NCI-H2196 treated with DMSO at 0.1 percent for 48 hours (cell line): Measurements from ENCODE around the gene DIAPH2.
"Not testable (repeated sequence)": the region's sequence is repeated elsewhere in the genome, so short reads cannot be mapped to it uniquely, and the experiment has no call there.

ENCODE experiments used
- DNase-seq: peaks from one replicate; lab custom pipeline; 2025; ENCODE audit not compliant: unreplicated experiment; lab: John Stamatoyannopoulos, UW

DIAPH2 gene

DNA sequence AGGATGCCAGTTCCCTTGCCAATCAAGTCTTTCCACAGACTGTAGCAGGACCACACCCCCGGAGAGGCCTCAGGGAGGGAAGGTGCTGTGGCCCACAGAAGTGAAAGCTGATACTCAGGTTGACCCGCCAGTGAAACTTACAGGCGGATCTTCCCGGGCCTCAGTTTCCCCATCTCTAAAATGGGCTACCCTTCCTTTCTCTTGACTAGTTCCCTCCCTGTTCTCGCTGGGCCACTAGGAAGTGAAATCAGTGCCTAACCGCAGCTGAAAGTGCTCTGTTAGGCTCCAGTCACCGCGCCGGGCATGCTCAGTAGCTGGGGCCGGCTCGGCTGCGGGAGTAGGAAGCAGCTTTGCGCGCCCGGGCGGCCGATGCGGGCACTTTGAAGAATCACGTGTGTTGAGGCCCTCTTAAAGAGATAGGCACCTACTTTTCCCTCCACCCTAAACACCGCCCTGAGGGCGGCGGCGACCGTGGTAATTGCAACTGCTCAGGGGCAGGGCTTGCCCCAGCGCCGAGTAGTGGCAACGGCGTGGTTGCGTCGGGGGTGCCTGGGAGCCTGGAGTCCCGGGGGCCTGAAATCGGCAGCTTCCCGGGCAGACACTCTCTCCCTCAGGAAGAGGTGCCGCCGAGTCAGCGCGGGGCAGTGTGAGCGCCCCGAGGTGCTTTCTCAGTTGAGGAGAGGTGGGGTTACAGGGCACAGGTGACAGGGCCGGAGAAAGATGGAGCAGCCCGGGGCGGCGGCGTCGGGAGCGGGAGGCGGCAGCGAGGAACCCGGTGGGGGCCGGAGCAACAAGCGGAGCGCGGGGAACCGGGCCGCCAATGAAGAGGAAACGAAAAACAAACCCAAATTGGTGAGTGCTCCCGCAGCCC lies at the start of gene DIAPH2:
TSS of gene DIAPH2 (plus strand) at position 504 of the 871 bp plus-strand sequence.
- DNase-seq, result no peak

DNA sequence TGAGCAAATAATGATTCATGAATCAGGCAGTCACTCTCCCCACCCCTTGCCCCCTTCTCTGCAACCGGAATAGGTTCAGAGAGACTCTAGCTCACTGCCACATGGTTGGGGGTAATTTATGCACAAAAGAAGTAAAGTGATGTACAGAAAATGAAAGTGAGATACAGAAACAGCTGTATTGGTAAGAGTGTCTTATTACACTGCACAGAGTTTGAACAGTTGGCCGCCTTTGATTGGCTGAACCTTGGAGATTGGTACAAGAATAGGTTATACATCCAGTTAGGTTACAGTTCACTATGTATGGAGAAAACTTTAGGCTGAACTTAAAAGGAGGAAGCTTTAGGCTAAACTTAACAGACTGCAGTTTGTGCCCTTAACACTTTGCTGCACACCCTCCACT lies 34.6 kb upstream of the DIAPH2 start:
- DNase-seq, result no peak

DNA sequence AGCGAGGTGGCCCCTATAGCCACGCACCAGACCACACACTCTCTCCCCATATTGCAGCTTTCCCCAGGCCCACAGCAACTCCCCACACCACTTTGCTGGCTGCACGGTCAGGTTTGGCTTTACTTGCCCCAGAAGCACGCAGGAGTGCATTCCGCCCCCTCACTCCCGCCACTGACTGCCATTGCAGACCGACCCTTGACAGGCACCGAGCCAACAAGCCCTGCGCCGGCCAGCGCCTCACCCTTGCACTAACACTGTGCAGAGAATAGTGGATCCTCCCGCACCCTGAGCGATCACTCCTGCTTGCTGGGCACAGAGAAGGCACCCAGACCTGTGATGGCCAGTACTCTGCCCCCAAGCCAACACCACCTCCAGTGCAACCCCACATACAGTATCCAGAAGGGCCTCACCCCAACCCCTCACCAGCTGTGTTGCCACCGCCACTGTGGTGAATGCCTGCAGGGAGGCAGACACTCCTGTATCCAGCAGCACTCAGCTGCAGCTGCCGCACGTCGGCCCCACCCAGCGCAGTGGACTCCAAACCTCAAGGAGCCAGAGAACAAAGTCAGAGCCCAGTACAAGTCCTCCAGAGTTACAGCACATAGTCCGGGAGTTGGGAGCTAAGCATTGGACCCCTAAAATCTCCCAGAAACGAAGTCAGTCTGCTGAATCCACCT lies 28.6 kb upstream of the DIAPH2 start:
- DNase-seq, result no peak

DNA sequence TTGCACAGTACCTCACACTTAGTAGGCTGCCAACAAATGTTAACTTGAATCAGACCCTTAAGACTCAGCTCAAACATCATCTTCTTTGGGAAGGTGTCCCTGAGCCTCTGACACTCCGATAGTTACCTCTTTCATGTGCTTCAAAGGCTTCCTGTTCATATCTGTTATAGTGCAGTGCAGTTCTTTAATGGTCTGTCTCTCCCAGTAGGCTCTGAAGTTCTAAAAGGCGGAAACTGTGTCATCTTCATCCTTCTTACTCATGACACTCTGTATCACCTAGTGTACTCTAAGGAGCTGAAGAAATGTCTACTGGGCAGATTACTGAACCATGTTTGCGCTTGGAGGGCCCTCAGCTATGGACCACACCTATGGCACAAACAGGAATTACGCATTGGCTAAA lies 2.1 kb upstream of the DIAPH2 start:
- no peak for DNase-seq

DNA sequence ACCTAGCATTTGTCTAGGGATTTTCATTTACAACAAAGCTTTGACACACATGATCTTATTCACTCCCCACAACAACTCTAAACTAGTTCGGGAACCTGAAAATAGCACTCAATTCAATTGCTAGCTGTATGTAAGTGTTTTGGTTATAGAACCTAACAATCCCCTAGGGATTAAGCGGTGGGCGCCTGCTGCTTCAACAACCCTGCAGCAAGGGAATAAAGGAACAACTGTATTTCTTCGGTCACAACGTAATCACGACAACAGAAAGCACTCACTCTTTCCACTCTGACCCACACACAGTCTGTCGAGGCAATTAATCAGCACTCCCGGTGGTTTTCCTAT lies 674 bp upstream of the DIAPH2 start:
- no peak for DNase-seq

DNA sequence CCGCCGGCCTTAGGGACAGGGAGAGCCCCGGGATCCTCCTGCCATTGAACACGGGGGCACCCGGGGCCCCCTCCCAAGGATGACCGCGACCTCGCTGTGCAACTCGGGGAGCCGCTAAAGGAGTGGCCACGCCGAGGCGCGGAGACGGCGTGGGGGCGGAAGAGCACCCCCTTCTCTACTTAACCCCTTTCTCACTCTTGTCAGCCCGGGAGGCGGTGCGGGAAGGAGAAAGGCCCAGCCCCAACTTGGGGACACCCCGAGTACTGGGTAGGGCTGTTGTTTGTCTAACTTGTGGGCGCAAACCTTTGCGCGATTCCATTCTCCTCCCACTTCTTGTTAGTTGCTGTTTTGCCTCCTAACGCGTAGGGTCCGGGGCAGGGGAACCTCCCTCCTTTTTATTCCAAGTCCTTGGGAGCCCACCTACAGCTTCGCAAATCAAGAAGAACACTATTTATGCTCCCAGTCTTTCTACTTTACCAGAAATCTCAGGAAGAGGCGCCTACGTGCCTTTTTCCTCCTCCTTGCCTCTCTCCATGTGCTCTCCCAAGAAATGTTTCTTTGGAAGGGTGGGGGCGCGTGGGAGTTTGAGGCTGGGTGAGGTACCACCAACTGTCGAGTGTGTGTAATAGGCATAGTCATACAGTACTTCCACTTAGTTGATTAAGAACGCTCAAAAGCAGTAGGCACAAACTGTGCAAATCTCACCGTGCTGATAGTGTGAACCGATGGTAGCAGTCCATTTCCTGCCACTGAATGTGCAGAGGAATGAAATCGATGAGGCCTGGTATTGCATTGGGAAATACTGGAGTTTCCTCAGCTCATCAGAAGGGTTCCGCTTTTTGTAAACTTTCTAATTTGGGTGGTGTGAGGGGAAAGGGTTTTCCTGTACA lies 813 bp downstream of the DIAPH2 start:
- DNase-seq, result no peak

DNA sequence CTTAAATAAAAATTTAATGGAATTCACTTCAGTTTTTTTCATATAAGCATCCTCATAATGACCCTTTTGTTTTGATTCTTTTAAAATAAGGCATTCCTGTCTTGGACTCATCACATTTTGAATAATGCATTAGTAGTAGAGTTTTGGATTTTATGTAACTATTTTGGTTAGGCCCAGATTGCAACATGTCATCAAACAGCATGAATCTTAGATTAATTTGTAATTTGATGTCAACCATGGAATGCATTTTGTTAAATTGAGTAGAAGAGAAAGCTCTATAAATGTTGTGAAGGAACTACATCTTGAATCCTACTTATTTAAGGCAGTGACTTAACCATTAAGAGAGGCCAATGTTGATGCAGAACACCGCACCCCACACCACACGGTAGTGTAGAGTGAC lies 3.1 kb downstream of the DIAPH2 start:
- DNase-seq, result no peak

DNA sequence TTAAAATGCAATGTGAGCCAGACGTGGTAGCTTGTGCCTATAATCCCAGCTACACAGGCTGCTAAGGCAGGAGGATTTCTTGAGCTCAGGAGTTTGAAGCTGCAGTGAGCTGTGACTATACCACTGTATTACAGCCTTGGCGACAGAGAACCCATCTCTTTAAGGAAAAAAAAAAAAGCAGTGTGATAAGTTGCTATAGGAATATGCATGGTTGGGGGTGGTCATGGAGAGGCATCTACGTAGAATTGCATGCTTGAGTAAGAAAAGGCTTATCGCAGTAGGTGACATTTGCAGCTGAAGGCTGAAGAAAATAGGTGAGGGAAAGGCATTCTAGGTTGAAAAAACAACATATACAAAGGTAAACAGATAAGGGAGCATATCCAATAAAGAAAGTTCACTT lies 4.1 kb downstream of the DIAPH2 start:
- DNase-seq, result no peak

DNA sequence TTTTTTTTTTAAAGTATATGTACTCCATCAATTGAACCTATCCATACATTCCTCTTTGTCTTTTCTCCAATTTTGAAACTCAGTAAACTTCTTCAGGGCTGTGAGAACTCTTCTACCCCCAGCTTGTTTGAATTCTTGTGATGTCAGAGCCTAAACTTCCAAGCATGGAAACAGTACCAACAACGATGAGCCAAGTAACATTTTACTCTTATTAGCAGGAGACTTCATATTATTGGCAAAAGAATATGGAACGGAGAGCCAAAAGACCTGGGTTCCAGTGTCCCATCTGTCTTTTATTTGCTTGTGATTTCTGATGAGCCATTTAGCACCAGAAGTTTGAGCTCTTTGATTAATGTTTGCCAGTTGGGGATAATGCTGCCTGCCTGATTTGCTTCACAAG lies 5.3 kb downstream of the DIAPH2 start:
- DNase-seq, result no peak

DNA sequence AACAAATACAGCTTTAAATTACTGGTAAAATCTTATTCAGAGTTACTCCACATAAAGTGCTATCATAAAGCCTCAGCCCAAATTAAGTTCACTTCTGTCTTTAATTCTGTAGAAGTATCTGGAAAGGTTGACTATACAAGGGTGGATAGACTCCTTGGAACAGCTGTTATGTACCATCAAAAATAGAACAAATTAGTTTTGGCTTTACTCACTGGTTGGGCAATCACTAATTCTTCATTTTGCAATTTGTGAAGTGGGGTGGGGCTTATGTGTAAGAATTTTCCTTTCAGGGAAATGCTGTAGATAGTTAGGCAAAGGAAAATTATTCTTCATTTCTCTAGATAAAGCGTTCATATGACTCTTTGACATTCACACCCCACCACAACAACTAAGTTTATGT lies 7.8 kb downstream of the DIAPH2 start:
- DNase-seq, result no peak

DNA sequence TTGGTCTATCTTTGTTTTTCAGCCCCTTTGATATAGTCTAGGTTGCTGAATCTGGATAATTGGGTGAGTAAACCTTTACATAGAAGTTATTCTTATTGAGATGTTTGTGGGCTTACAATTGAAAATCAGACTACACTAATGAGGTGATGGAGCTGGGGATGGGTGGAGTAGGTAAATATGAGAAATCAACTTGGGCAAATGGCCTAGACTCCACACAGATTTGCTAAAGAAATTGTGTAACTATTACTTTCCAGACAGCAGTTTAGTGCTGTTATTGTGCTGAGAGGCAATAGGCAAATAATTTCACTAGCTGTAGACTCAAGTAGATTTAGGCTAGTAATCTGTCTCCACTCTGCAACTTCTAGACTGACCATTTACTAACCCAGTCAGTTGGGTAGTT lies 8.2 kb downstream of the DIAPH2 start:
- DNase-seq, result no peak

DNA sequence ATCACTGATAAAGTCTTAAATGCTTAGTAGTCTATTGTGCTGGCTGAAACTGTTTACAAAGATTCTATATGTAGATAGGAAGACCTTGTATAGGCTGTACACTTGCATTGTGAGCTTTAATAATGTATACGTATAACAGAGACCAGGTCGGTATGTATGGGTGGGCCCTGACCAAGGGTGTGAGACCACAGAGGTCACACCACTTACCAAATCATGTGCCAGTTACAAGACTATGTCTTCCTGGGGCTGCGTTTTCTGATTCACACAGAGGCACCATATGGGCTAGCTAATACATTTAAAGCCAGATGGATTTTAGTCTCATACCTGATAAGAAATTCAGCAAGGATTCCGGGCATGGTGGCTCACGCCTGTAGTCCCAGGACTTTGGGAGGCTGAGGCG lies 8.8 kb downstream of the DIAPH2 start:
- no peak for DNase-seq

DNA sequence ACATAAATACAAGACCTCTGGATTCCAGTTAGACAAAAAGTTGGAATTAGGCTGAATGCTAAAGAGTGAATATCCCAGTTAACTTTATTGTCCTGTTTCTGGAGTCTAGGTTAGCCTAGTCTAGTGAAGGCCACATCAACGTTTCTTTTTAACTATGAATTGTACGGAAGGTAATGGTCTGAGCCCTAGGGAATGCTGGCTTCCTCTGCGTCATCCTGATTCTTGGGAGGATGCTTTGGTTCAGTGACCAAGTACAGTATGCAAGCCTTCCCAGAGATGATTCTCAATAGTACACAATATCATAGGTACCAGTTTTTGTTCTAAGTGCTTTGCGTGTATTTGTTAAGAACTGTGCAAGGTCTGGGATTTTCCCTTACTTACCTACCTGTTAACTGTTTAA lies 11.8 kb downstream of the DIAPH2 start:
- no peak for DNase-seq

DNA sequence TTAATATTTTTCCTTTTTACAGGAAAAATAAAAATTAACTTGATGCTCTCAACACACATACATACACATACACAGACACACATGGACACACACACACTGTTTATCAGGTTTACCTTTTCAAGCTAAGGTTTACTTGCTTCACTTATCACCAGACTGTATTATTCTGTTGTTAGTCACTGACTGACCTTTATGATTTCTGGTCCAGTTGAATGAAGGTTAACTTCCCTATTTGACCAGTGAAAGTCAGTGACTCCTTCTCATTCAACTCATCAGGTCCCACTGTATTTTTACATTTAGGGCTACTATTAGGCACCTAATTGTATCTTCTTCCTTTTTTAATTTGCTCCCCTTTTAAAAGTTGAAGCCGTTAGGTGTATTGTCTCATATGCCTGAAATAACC lies 16.0 kb downstream of the DIAPH2 start:
- DNase-seq, result no peak

DNA sequence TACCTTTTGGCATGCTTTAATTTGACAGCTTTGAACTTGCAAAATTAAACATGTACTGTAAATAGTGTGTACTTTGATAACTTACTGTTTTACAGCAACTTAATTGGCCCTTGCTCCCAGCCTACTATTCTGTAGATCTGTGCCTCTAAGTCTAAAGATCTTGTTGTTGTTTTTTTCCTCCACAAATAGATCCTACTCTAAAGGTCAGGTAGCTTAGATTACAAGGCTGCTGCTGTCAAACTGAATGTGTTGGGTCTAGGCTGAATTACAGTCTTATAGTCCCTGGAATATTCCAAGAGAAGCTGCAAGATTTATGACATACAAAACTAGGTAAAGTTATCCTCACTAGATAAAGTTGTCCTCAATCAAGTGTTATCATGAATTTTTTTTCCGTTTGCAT lies 18.7 kb downstream of the DIAPH2 start:
- DNase-seq, result no peak

DNA sequence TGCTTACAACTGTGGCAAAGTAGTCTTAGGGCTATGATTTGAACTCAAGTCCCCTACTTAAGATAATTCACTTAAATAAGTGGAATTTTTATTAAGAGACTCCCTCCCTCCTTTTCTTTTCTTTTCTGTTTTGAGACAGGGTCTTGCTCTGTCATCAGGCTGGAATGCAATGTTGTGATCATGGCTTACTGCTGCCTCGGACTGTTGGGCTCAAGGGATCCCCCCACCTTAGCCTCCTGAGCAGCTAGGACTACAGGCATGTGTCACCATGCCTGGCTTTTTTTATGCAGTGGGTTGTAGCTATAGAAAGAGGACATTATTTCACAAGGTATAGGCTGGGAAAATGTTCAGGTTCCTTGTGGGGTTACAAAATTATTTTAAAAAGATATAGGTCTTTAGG lies 19.2 kb downstream of the DIAPH2 start:
- no peak for DNase-seq

DNA sequence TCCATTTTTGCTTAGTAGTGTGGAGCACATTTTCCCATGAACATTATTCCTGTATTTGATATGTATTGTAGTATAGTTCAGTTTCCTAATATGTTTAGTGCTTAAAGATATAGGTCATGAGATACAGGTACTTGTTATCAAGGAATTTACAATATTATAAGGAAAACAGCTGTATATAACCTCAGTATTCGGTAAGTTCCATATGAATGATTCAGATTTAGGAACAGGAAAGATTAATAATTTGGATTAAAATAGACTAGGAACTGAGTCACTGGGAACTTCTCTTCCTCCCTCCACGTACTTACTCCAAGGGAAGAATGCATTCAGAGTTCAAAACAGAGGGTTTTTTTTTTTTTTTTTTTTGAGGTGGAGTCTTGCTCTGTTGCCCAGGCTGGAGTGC lies 20.0 kb downstream of the DIAPH2 start:
- DNase-seq, result no peak

DNA sequence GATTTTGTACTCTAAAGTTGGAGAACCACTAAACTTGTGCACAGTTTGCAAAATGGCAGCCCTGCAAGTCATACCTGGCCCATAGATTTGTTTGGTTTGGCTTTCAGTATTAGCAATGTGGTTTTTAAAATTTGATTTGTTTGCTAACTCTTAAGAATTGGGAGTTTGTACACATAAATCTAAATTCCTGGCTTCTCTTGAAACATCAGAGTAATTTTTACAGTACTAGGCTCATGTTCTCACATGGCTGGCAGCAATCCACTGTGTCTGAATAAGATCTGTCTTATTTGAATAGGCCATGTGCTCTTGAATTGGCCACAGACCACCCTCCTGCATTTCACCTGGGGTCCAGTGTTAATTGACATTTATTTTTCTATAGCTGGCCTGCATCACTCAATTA lies 21.3 kb downstream of the DIAPH2 start:
- no peak for DNase-seq

DNA sequence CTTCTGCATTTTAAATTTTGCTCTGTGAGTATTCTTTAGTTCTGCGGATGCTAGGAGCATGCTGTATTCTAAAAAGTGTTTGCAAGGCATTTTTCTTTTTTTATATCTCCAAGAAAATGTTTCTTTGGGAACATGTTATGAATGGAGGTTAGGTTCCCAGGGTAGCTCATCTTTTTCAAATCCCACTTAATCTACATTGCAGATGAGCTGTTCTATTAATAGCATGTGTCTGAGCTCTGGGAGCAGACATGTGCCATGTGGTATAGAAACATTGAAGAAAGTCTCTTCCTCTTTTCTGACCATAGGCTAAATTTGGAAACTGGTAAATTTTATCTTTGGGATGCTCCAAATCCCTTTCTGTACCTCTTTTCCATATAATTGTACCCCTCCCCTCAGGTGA lies 23.2 kb downstream of the DIAPH2 start:
- no peak for DNase-seq

DNA sequence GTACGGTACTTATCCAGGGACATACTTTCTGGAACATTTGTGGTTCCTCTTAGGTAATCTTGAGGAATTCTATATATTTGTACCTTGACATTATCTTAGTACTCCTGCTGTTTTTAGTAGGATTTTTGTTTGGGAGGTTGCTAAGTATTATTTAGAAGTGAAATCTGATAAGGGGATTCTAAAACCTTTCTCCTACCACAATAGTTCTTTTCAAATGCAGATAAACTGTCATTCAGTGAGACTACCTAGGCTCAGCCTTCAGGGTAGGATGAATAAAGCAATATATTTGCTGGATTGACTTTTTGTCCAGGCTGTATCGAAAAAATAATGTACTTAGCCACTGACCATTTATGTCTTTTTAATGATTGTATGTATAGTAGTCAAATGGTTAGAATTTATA lies 25.4 kb downstream of the DIAPH2 start:
- DNase-seq, result no peak

DNA sequence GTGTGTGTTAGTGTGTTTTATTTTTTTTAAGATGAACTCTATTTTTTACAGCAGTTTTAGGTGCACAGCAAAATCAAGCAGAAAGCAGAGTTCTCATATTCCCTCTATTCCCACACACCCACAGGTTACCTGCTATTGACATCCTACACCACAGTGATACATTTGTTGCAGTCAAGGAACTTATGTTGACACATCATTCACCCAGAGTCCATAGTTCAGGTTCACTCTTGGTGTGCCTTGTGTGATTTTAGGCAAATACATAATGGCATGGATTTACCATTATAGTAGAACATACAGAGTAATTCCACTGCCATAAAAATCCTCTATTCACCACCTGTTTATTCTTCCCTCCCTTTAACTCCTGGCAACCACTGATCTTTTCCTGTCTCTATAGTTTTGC lies 28.7 kb downstream of the DIAPH2 start:
- DNase-seq, result no peak

DNA sequence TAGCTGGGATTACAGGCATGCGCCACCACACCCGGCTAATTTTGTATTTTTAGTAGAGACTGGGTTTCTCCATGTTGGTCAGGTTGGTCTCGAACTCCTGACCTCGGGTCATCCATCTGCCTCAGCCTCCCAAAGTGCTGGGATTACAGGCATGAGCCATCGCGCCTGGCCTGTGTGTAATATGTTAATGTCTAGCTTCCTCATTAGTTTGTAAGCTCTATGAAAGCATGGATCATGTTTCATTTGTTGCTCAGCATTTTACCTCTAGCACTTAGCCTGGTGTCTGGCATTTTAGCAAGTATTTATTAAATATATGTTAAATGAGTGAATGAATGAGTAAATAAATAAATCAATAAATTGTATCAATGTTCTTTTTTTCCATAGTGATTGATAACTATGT lies 29.8 kb downstream of the DIAPH2 start:
- DNase-seq, result not testable (repeated sequence)
